GM21825 (cell line): Measurements from ENCODE around the gene PGK2.
"Not testable (repeated sequence)": the region's sequence is repeated elsewhere in the genome, so short reads cannot be mapped to it uniquely, and the experiment has no call there.

Source experiments
- ATAC-seq: cut with Tn5 transposase; IDR thresholded peaks from one replicate; pipeline ENCODE4 v1.9.1; 2021; ENCODE audit warnings: mild to moderate bottlenecking, moderate library complexity; ENCODE audit not compliant: unreplicated experiment

PGK2 gene

DNA sequence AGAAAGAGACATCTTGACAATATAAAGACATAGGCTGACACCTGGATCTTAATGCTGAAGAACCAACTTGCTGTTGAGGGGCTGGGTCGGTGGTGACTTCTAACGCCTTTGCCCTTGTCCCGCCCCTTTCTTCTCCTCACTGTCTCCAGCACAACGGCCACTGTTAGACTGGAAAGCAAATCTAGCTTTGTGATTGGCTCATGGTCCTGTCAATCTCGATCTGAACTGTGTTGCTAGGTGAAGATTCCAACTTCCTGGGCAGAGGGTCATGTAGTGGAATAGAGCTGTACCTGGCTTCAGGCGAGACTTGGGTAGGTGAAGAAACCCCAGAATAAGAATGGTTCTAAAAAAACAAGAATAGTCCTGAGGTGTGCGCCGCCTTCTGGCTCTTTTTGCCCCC, at the start of gene PGK2:
TSS of gene PGK2 (minus strand) at position 110 of the 400 bp plus-strand sequence. CDS start at position 12, 98 bp downstream.
- ATAC-seq, result no peak

GRCh38 chr6:49835140-49835539, 48.1 kb upstream of the PGK2 start:
- no peak for ATAC-seq

- no peak for ATAC-seq
Measured at GRCh38 chr6:49833386-49833785, 46.3 kb upstream of the PGK2 start.

DNA sequence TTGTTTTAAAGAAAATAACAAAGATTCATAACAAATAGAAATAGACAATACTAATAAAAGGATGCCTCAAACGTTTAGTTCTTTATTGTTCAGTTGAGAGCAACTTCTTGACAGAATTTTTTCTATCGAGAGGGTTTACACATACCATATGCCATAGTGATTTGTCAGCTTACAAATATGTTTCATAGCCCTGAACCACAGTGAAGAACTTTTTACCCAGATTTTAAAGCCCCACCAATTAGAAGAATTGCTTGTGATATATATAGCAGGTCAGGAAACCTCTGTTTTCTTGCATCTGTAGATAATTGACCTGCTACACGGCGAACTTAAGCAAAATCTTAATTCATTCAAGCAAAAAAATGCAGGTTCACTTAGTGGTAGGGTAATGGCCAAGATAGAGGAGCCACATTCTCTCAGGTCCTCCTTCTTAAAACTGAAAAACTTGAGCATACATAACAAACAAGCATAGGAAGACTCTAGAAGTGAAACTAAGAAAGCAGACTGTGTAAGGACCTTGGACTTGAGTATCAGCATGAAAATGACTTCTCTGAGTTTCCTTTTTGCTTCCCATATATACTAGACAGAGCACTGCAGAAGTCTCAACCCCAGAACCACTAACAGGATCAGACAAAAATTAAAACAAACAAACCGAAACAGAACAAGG, 39.8 kb upstream of the PGK2 start:
- peak; percentile 99 for ATAC-seq

DNA sequence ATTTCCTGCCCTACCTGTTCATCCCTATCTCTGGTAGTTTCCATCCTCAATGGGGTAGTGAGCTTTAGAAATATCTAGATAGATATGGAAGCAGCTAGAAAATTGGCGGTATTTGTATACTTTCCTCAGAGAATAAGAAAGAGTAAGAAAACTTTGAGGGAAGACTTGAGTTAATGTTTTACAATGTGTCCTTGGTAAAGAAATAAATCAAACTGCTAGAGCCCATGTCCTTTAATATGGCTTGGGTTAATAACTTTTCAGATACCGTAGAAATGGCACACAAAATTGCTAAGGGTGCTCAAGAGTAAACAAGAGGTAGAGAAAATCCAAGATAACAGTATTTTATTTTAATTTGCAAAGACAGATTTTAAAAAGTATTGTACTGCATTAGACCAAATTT, 28.1 kb upstream of the PGK2 start:
- no peak for ATAC-seq

- no peak for ATAC-seq
Measured at GRCh38 chr6:49813248-49813647, 26.2 kb upstream of the PGK2 start.

DNA sequence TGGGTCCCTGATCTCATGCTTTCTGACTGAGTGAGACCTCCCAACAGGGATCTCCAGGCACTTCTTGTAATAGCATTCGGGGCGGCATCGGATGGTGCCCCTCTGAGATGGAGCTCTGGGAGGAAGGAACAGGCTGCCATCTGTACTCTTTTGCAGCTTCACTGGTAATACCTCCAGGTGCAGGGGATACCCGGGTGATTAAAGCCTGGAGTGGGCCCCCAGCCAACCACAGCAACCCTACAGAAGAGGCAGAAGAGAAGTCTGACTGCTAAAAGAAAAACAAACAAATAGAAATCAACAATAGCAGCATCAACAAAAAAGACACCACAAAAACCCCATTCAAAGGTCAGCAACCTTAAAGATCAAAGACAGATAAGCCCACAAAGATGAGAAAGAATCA, 19.1 kb upstream of the PGK2 start:
- no peak for ATAC-seq

DNA sequence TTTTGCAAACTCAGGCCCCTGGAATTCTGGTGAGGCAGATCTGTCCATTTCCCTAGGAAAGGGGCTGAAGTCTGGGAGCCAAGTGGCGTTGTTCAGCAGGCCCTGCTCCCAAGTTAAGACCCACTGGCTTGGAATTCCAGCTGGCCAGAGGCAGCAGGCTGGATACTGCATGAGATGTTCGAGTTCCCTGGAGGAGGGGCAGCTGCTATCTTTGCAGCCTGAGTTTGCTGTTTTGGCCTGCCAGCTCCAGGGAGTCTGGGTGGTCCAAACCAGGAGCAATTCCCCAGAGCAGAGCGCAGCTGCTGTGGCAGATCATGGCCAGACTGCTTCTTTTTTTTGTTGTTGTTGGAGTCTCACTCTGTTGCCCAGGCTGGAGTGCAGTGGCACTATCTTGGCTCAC, 18.2 kb upstream of the PGK2 start:
- no peak for ATAC-seq

DNA sequence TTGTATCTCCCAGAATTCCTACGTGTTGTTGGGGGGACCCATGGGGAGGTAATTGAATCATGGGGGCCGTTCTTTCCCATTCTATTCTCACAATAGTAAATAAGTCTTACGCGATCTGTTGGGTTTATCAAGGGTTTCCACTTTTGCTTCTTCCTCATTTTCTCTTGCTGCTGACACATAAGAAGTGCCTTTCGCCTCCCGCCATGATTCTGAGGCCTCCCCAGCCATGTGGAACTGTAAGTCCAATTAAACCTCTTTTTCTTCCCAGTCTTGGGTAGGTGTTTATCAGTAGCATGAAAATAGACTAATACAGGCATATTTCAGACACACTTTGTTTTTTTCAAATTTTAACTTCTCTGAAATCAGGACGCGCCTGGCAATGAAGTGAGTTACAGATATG, 14.4 kb upstream of the PGK2 start:
- ATAC-seq, result no peak

DNA sequence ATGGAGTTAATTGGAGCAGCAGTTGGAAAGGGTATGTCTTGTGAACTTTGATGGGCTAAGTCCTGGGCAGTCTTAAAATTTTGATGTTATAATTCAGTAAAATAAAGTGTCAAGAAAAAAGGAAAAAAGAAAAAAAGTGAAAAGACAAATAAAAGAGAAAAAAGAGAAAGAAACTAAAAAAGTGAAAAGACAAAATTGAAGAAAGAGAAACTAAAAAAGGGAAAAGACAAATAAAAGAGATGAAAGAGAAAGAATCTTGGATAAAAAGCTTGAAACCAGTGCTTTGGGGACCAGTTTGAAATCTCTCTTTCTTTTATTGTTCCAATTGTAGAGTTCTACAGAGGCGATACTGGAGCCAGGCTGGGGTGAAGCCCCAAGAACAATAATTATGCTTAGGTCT, 12.0 kb upstream of the PGK2 start:
- ATAC-seq, result no peak

DNA sequence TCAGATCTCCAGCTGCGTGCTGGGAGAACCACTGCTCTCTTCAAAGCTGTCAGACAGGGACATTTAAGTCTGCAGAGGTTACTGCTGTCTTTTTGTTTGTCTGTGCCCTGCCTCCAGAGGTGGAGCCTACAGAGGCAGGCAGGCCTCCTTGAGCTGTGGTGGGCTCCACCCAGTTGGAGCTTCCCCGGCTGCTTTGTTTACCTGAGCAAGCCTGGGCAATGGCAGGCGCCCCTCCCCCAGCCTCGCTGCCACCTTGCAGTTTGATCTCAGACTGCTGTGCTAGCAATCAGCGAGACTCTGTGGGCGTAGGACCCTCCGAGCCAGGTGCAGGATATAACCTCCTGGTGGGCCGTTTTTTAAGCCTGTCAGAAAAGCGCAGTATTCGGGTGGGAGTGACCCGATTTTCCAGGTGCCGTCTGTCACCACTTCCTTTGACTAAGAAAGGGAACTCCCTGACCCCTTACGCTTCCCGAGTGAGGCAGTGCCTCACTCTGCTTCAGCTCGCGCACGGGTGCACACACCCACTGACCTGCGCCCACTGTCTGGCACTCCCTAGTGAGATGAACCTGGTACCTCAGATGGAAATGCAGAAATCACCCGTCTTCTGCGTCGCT, 9.9 kb upstream of the PGK2 start:
- ATAC-seq, result not testable (repeated sequence)

DNA sequence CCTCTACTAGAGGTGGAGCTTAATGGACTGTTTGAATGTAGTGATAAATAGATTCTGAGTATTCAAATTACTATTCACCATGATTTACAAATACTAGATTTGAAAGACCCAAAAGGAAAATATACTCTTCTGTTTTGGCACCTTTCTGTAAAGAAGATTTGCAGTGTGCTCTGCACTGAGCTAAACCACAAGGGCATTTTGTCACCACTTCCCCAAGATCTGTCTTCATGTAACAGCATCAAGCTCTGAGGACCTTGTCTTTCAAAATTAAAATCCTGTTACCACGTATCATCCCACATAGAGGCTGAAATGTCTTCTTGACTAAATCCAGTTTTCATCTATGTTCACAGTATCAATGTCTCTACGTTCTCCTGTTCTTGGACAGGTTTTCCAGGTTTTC, 3.3 kb upstream of the PGK2 start:
- ATAC-seq, result no peak

DNA sequence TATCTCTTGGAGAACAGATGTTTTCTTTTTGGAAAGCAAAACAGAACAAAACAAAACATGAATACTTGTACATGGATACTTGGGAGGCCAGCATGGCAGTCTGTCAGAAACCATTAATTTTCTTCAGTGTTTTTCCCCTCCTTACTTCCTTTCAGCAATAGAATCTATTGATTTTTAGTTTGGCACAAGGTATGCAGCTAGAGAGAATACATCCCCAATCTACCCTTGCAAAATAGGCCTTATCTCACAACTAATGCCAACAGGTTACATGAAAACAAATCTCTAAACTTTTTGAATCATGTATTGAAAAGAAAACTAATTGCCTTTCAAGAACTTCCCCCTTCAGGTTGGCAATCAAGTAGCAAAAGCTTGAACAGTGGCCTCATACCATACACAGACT, 2.8 kb downstream of the PGK2 start:
- ATAC-seq, result no peak

- ATAC-seq, result no peak
Measured at GRCh38 chr6:49782725-49783124, 4.4 kb downstream of the PGK2 start.

DNA sequence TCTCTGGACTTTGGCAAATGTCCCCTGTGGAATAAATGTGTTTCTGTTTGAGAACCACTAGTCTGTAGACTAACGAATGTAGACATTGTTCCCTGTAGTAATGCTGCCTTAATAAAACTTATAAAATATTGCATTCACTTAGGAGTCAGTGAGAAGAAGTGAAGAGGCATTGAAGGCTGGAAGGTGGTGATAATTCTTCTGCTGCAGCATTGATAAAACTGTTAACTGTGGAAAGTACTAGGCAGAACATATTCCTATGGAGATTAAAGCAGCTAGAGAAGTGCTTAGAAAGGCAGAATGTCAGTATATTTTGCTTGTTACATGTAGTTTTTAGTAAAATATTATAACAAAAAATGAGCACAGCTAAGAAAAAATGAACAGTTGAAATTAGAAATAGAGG, 4.8 kb downstream of the PGK2 start:
- no peak for ATAC-seq

DNA sequence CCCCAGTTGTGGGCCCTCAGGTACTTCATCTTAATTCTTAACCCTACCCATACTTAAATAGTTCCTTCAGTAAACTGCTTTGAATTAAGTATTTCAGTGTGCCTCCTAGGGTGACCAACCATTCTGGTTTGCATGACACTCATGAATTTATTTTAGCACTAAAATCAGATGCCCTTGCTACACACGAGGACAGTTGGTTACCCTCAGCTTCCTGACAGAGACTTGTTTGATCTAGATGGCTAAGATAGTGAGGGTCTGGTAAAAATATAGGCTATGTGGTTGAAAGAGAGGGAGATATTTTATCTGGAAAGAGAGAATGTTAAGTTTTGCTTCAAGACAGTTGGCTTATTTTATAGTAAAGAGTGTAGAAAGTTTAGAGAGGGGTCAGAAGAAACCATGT, 10.6 kb downstream of the PGK2 start:
- no peak for ATAC-seq

GRCh38 chr6:49775043-49775442, 12.0 kb downstream of the PGK2 start:
- ATAC-seq, result no peak

DNA sequence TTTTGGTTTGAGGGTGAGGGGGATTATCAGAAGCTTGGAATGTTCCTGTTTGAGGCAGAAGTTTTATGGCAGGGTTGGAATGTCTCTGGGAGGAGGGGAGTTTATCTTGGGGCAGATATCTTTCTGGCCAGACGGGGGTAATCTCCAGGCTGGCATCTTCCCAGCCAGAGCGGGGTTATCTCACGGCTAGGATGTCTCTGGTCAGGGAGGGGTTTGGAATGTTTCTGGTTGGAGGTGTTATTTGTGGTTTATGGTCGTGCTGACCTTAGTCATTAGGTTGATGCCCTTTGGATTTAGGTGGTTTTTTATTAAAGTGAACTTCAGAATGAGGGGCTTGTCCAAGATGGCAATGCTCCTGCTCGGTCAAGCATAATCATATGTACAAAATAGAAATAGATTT, 14.8 kb downstream of the PGK2 start:
- ATAC-seq, result no peak

DNA sequence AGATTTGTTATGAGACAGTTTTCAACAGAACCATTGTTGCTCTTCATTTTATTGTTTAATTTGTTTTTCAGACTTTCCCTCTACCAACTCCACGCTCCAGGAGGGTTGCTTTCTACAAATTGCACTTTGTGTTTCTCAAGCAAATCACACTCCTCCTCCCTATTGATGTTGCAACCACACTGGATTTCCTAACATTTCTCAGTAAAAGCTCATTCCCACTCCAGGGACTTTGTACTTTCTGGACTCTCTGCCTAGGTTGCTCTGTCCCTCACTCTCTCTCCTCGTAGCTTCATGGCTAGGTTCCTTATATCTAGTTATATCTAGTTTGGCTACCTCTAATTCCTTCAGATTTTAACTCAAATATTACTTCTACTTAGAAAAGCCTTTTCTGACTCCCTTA, 20.3 kb downstream of the PGK2 start:
- no peak for ATAC-seq

GRCh38 chr6:49764571-49765236, 22.4 kb downstream of the PGK2 start:
- no peak for ATAC-seq

GRCh38 chr6:49744259-49744658, 42.8 kb downstream of the PGK2 start, which contains the start of gene CRISP3:
TSS of gene CRISP3 (minus strand) at chr6:49744388. CDS start at chr6:49744367, 21 bp downstream.
- ATAC-seq, result no peak

DNA sequence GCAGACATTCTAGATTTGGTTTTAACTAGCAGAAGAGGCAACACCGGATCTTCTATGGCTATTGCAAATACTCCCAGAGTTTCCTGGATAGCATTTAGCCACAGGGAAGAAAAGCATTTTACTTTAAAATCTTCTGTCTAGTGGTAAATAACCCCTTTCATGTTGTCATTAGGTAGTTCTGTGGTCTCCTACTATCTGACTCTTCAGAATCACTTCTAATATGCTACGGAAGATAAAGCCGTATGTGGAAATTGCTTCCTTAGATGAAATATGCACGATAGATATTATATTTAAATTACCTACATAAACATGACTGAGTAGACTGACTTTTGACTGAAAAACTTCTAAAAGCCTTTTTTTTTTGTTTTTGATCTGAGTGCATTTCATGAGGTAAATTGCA, 43.7 kb downstream of the PGK2 start:
- ATAC-seq, result no peak
